Measurements from ENCODE around the gene ADGRF1.
A peak's percentile ranks its signal among the peaks of the same experiment; 100 is the strongest.

ADGRF1 gene

GRCh38 chr6:46973029-46973428, 69.1 kb downstream of the ADGRF1 start:
- DNase-seq: no peak

GRCh38 chr6:46972531-46972930, 69.6 kb downstream of the ADGRF1 start:
- DNase-seq: no peak

GRCh38 chr6:46969206-46969605, 72.9 kb downstream of the ADGRF1 start:
- DNase-seq: no peak

GRCh38 chr6:46967826-46968349, 74.2 kb downstream of the ADGRF1 start:
- DNase-seq: no peak

- no peak for DNase-seq
Observed at GRCh38 chr6:46964716-46965519, 77.2 kb downstream of the ADGRF1 start.

GRCh38 chr6:46963626-46964025, 78.5 kb downstream of the ADGRF1 start:
- no peak for DNase-seq

GRCh38 chr6:46963039-46963438, 79.1 kb downstream of the ADGRF1 start:
- no peak for DNase-seq

- DNase-seq: no peak
Observed at GRCh38 chr6:46961711-46962110, 80.4 kb downstream of the ADGRF1 start.

- DNase-seq: peak; percentile 6 to 7
Observed at GRCh38 chr6:46961232-46961631, 80.9 kb downstream of the ADGRF1 start.

- DNase-seq: no peak
Observed at GRCh38 chr6:46959419-46959818, 82.7 kb downstream of the ADGRF1 start.

GRCh38 chr6:46956409-46956808, 85.7 kb downstream of the ADGRF1 start:
- DNase-seq: no peak

GRCh38 chr6:46954837-46955451, 87.2 kb downstream of the ADGRF1 start:
- DNase-seq: no peak

GRCh38 chr6:46953921-46954320, 88.2 kb downstream of the ADGRF1 start:
- DNase-seq: no peak

GRCh38 chr6:46949632-46950280, 92.4 kb downstream of the ADGRF1 start:
- DNase-seq: no peak

- DNase-seq: no peak
Observed at GRCh38 chr6:46948699-46949098, 93.4 kb downstream of the ADGRF1 start.
